Measurements from ENCODE around the gene CD14. TPM values are rescaled to one million over a fixed set of nuclear protein-coding genes. Genes with fewer than 3 reads are reported as not detected.
A peak's percentile ranks its signal among the peaks of the same experiment; 100 is the strongest.
"Not testable (repeated sequence)": the region's sequence is repeated elsewhere in the genome, so short reads cannot be mapped to it uniquely, and the experiment has no call there.

The CD14 gene
- total RNA-seq, 4 donors from 2014 or later, result 3.3 to 16.0 (median 7.4) TPM

GRCh38 chr5:140658870-140659269 lies 25.9 kb upstream of the CD14 start:
- Histone ChIP-seq H3K4me3 (no peak overlapping the region), H3K27ac (no peak overlapping the region), H3K36me3 (peaks cover 0 to 92% (median 3%) of the 10 kb centered on the region in 3 donors), H3K9me3 (no peaks in the 10 kb centered on the region), H3K4me1 (peaks cover 0 to 5% (median 0%) of the 10 kb centered on the region in 4 donors), H3K27me3 (no peaks in the 10 kb centered on the region)
- TF ChIP-seq CTCF (IDR thresholded peaks at IDR 0.05) (no peak), POLR2A (IDR thresholded peaks at IDR 0.05) (no peak)
- DNase-seq, result no peak

GRCh38 chr5:140647042-140647419 lies 14.1 kb upstream of the CD14 start:
- Histone ChIP-seq H3K4me1 (peaks cover 0 to 20% (median 9%) of the 10 kb centered on the region in 4 donors), H3K9me3 (no peaks in the 10 kb centered on the region), H3K36me3 (peaks cover 0 to 66% (median 0%) of the 10 kb centered on the region in 3 donors), H3K4me3 (peak overlapping the region; percentile 61 to 88 (median 84)), H3K27ac (peak overlapping the region; percentile 79 to 86 (median 84)), H3K27me3 (no peaks in the 10 kb centered on the region)
- TF ChIP-seq POLR2A (IDR thresholded peaks at IDR 0.05) (no peak), CTCF (IDR thresholded peaks at IDR 0.05) (no peak)
- no peak for DNase-seq

GRCh38 chr5:140642718-140643117 lies 9.7 kb upstream of the CD14 start:
- TF ChIP-seq CTCF (IDR thresholded peaks at IDR 0.05) (no peak), POLR2A (IDR thresholded peaks at IDR 0.05) (no peak)
- peaks cover 0 to 36% (median 0%) of the 10 kb centered on the region in 3 donors for H3K36me3 ChIP-seq

GRCh38 chr5:140641716-140642115 lies 8.7 kb upstream of the CD14 start:
- H3K27ac ChIP-seq, result no peak overlapping the region
- peaks cover 0 to 36% (median 0%) of the 10 kb centered on the region in 3 donors for H3K36me3 ChIP-seq
- no peak for DNase-seq
- no peak for TF ChIP-seq CTCF (IDR thresholded peaks at IDR 0.05)
- TF ChIP-seq POLR2A (IDR thresholded peaks at IDR 0.05), result no peak
- H3K4me1 ChIP-seq, result peaks cover 0 to 23% (median 3%) of the 10 kb centered on the region in 4 donors
- no peaks in the 10 kb centered on the region for H3K9me3 ChIP-seq
- H3K4me3 ChIP-seq, result no peak overlapping the region
- H3K27me3 ChIP-seq, result no peaks in the 10 kb centered on the region

More at GRCh38 chr5:140642718-140643117, 9.7 kb upstream of the CD14 start:
- H3K4me3 ChIP-seq, result no peak overlapping the region
- no peaks in the 10 kb centered on the region for H3K9me3 ChIP-seq
- H3K27ac ChIP-seq, result no peak overlapping the region
- H3K4me1 ChIP-seq, result peaks cover 0 to 25% (median 4%) of the 10 kb centered on the region in 4 donors
- no peaks in the 10 kb centered on the region for H3K27me3 ChIP-seq
- no peak for DNase-seq

- Histone ChIP-seq H3K36me3 (peaks cover 0 to 23% (median 0%) of the 10 kb centered on the region in 3 donors), H3K4me3 (peak within 1 kb of the TSS; percentile 67 to 79 (median 69)), H3K9me3 (no peaks in the 10 kb centered on the region), H3K4me1 (peaks cover 0 to 14% (median 0%) of the 10 kb centered on the region in 4 donors), H3K27ac (peak within 1 kb of the TSS; percentile 83 to 89 (median 85)), H3K27me3 (no peaks in the 10 kb centered on the region)
- peak; percentile 99 for DNase-seq
- TF ChIP-seq POLR2A (IDR thresholded peaks at IDR 0.05), result peak; percentile 41 to 59
- TF ChIP-seq CTCF (IDR thresholded peaks at IDR 0.05), result peak; percentile 34 to 76 (median 68)
These were observed 6.4 kb upstream of the CD14 start, which contains the start of gene TMCO6 for GRCh38 chr5:140639148-140639981. Gene TMCO6 (plus strand): TSS chr5:140639451. CDS start chr5:140639528, 77 bp downstream.

GRCh38 chr5:140638898-140639147 lies 5.8 kb upstream of the CD14 start:
- not testable (repeated sequence) for H3K9me3 ChIP-seq, H3K27me3 ChIP-seq, DNase-seq
- Histone ChIP-seq H3K36me3 (peaks cover 0 to 18% (median 0%) of the 10 kb centered on the region in 3 donors), H3K4me3 (peak overlapping the region; percentile 67 to 79 (median 69)), H3K27ac (peak overlapping the region; percentile 83 to 89 (median 85)), H3K4me1 (peaks cover 0 to 14% (median 0%) of the 10 kb centered on the region in 4 donors)

All from Peyer's patch (tissue), 4 donors.